IPS-18c (cell line): Measurements from ENCODE around the gene SMARCB1.

Experiments
- H3K4me3 ChIP-seq: 2 replicates; pipeline ENCODE4 v1.7.0; 2013; ENCODE audit warnings: low read depth, mild to moderate bottlenecking, low read length, moderate library complexity; ENCODE audit not compliant: insufficient read depth
- H3K9me3 ChIP-seq: one replicate; pipeline ENCODE4 v1.6.1; 2013; ENCODE audit warnings: mild to moderate bottlenecking, low read length, moderate library complexity; ENCODE audit not compliant: control insufficient read depth, insufficient read depth

Gene SMARCB1

GRCh38 chr22:23755711-23756110 is 31.1 kb upstream of the SMARCB1 start:
- Histone ChIP-seq H3K4me3 (no peak overlapping the region), H3K9me3 (peaks cover 2% of the 10 kb centered on the region)

- Histone ChIP-seq H3K4me3 (no peak overlapping the region), H3K9me3 (peaks cover 2% of the 10 kb centered on the region)
Observed at GRCh38 chr22:23756891-23757290, 29.9 kb upstream of the SMARCB1 start.

GRCh38 chr22:23759566-23759965 is 27.2 kb upstream of the SMARCB1 start:
- H3K9me3 ChIP-seq: no peaks in the 10 kb centered on the region
- H3K4me3 ChIP-seq: no peak overlapping the region

- H3K4me3 ChIP-seq: no peak overlapping the region
- no peaks in the 10 kb centered on the region for H3K9me3 ChIP-seq
Observed at GRCh38 chr22:23760056-23760455, 26.7 kb upstream of the SMARCB1 start.

GRCh38 chr22:23762842-23763578 is 23.8 kb upstream of the SMARCB1 start, which contains the start of gene C22orf15:
Gene C22orf15, plus strand, starts transcription at chr22:23762990. Its CDS starts 317 bp downstream, at chr22:23763307.
- Histone ChIP-seq H3K4me3 (no peak within 1 kb of the TSS), H3K9me3 (no peaks in the 10 kb centered on the region)

GRCh38 chr22:23763579-23763945 is 23.2 kb upstream of the SMARCB1 start:
- H3K9me3 ChIP-seq: no peaks in the 10 kb centered on the region
- no peak overlapping the region for H3K4me3 ChIP-seq

GRCh38 chr22:23763954-23764353 is 22.8 kb upstream of the SMARCB1 start:
- no peak overlapping the region for H3K4me3 ChIP-seq
- no peaks in the 10 kb centered on the region for H3K9me3 ChIP-seq

- Histone ChIP-seq H3K9me3 (no peaks in the 10 kb centered on the region), H3K4me3 (no peak overlapping the region)
Observed at GRCh38 chr22:23764899-23765881, 21.6 kb upstream of the SMARCB1 start.

- Histone ChIP-seq H3K9me3 (no peaks in the 10 kb centered on the region), H3K4me3 (peak overlapping the region; percentile 78)
Observed at GRCh38 chr22:23767303-23767672, 19.5 kb upstream of the SMARCB1 start.

GRCh38 chr22:23767673-23768548 is 18.9 kb upstream of the SMARCB1 start, which contains the start of gene CHCHD10:
Gene CHCHD10, minus strand, starts transcription at chr22:23767972. Its CDS starts 98 bp downstream, at chr22:23767874.
- Histone ChIP-seq H3K4me3 (peak within 1 kb of the TSS; percentile 78), H3K9me3 (no peaks in the 10 kb centered on the region)

- Histone ChIP-seq H3K9me3 (no peaks in the 10 kb centered on the region), H3K4me3 (no peak overlapping the region)
Observed at GRCh38 chr22:23769321-23769965, 17.3 kb upstream of the SMARCB1 start.

GRCh38 chr22:23772315-23772648 is 14.5 kb upstream of the SMARCB1 start:
- no peaks in the 10 kb centered on the region for H3K9me3 ChIP-seq

GRCh38 chr22:23772649-23773473 is 13.9 kb upstream of the SMARCB1 start, which contains the start of gene MMP11:
Gene MMP11, plus strand, starts transcription at chr22:23772849. Its CDS starts 22 bp downstream, at chr22:23772871.
- peak within 1 kb of the TSS; percentile 53 for H3K4me3 ChIP-seq
- H3K9me3 ChIP-seq: no peaks in the 10 kb centered on the region

More at GRCh38 chr22:23772315-23772648, 14.5 kb upstream of the SMARCB1 start:
- H3K4me3 ChIP-seq: peak overlapping the region; percentile 29; the same call in 1 of the 2 replicates

GRCh38 chr22:23773483-23774113 is 13.2 kb upstream of the SMARCB1 start:
- peak overlapping the region; percentile 53; the same call in 1 of the 2 replicates for H3K4me3 ChIP-seq
- H3K9me3 ChIP-seq: no peaks in the 10 kb centered on the region

GRCh38 chr22:23774114-23774921 is 12.4 kb upstream of the SMARCB1 start:
- no peak overlapping the region for H3K4me3 ChIP-seq

More at GRCh38 chr22:23774114-23774921, 12.4 kb upstream of the SMARCB1 start:
- no peaks in the 10 kb centered on the region for H3K9me3 ChIP-seq
